Testis (tissue), 2 donors: Measurements from ENCODE around the gene TEX2.

Experiments used
- POLR2A ChIP-seq: fragments of 450-650 bp; IDR thresholded peaks from one replicate; pipeline ENCODE4 v1.6.1; 2017; ENCODE audit warnings: antibody characterized with exemption, mild to moderate bottlenecking, moderate library complexity
- TF ChIP-seq, protein P1 (sequence below), 3 experiments: fragments of 450-650 bp in 2 of 3; fragments of 200-600 bp in 1 of 3; sonication (generic) in 1 of 3; IDR thresholded peaks; one replicate each; pipeline ENCODE4 v1.5.1; 2016 to 2019; ENCODE audit warnings: antibody characterized with exemption in 3 of 3, mild to moderate bottlenecking in 2 of 3, moderate library complexity in 1 of 3

DNA sequence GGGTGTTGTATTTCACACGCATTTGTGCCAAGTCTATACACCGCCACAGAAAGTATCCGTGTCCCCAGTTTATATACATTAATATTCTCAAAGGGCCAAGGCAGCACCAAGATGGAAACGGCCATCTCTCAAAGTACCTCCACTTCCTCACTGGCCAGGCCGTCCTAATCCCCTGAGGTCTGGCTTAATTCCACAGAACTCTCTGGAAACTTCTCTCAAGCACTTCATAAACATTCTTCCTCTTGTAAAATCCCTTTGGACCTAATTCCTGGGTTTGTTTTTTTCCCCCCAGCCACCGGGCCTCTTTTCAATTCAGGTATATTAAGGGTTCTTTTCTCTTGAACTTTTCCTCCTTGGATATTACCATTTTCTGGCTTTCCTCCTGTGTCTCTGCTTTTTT is 128.1 kb downstream of the TEX2 start:
- TF ChIP-seq, protein P1, sequence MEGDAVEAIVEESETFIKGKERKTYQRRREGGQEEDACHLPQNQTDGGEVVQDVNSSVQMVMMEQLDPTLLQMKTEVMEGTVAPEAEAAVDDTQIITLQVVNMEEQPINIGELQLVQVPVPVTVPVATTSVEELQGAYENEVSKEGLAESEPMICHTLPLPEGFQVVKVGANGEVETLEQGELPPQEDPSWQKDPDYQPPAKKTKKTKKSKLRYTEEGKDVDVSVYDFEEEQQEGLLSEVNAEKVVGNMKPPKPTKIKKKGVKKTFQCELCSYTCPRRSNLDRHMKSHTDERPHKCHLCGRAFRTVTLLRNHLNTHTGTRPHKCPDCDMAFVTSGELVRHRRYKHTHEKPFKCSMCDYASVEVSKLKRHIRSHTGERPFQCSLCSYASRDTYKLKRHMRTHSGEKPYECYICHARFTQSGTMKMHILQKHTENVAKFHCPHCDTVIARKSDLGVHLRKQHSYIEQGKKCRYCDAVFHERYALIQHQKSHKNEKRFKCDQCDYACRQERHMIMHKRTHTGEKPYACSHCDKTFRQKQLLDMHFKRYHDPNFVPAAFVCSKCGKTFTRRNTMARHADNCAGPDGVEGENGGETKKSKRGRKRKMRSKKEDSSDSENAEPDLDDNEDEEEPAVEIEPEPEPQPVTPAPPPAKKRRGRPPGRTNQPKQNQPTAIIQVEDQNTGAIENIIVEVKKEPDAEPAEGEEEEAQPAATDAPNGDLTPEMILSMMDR (IDR thresholded peaks at IDR 0.05) = no peak
- no peak for TF ChIP-seq POLR2A
